Measurements from ENCODE around the gene TBRG4.
A peak's percentile ranks its signal among the peaks of the same experiment; 100 is the strongest.

The TBRG4 gene

GRCh38 chr7:45092100-45092930 lies 19.2 kb downstream of the TBRG4 start:
- DNase-seq (ENCODE audit: low read depth in 2 of 2, low spot score in 1 of 2), result no peak

GRCh38 chr7:45089341-45089891 lies 22.1 kb downstream of the TBRG4 start:
- DNase-seq (ENCODE audit: low read depth in 2 of 2, low spot score in 1 of 2), result peak; percentile 21 to 31

- peak in 1 of 2 donors; percentile 20 for DNase-seq (ENCODE audit: low read depth in 2 of 2, low spot score in 1 of 2)
Observed at GRCh38 chr7:45088821-45089340, 22.6 kb downstream of the TBRG4 start, which contains the start of gene NACAD. Gene NACAD (minus strand): TSS chr7:45088969. CDS start chr7:45088894, 75 bp downstream.

GRCh38 chr7:45088146-45088701 lies 23.3 kb downstream of the TBRG4 start:
- DNase-seq (ENCODE audit: low read depth in 2 of 2, low spot score in 1 of 2), result no peak

GRCh38 chr7:45087301-45088145 lies 24.0 kb downstream of the TBRG4 start:
- no peak for DNase-seq (ENCODE audit: low read depth in 2 of 2, low spot score in 1 of 2)

GRCh38 chr7:45086331-45087065 lies 25.0 kb downstream of the TBRG4 start:
- DNase-seq (ENCODE audit: low read depth in 2 of 2, low spot score in 1 of 2), result no peak

- DNase-seq (ENCODE audit: low read depth in 2 of 2, low spot score in 1 of 2), result no peak
Observed at GRCh38 chr7:45085619-45086200, 25.8 kb downstream of the TBRG4 start.

GRCh38 chr7:45084901-45085618 lies 26.4 kb downstream of the TBRG4 start:
- DNase-seq (ENCODE audit: low read depth in 2 of 2, low spot score in 1 of 2), result no peak

GRCh38 chr7:45084336-45084735 lies 27.2 kb downstream of the TBRG4 start:
- no peak for DNase-seq (ENCODE audit: low read depth in 2 of 2, low spot score in 1 of 2)

GRCh38 chr7:45082831-45083331 lies 28.6 kb downstream of the TBRG4 start:
- no peak for DNase-seq (ENCODE audit: low read depth in 2 of 2, low spot score in 1 of 2)

- DNase-seq (ENCODE audit: low read depth in 2 of 2, low spot score in 1 of 2), result no peak
Observed at GRCh38 chr7:45082031-45082830, 29.3 kb downstream of the TBRG4 start.

GRCh38 chr7:45081670-45081974 lies 29.9 kb downstream of the TBRG4 start:
- no peak for DNase-seq (ENCODE audit: low read depth in 2 of 2, low spot score in 1 of 2)

GRCh38 chr7:45080958-45081669 lies 30.4 kb downstream of the TBRG4 start:
- DNase-seq (ENCODE audit: low read depth in 2 of 2, low spot score in 1 of 2), result no peak

GRCh38 chr7:45080265-45080957 lies 31.1 kb downstream of the TBRG4 start:
- no peak for DNase-seq (ENCODE audit: low read depth in 2 of 2, low spot score in 1 of 2)

GRCh38 chr7:45078125-45078681 lies 33.3 kb downstream of the TBRG4 start:
- no peak for DNase-seq (ENCODE audit: low read depth in 2 of 2, low spot score in 1 of 2)

GRCh38 chr7:45077579-45077978 lies 33.9 kb downstream of the TBRG4 start:
- no peak for DNase-seq (ENCODE audit: low read depth in 2 of 2, low spot score in 1 of 2)

GRCh38 chr7:45076946-45077345 lies 34.6 kb downstream of the TBRG4 start:
- no peak for DNase-seq (ENCODE audit: low read depth in 2 of 2, low spot score in 1 of 2)
